ENCODE measurements around the gene STIL.
"Not testable (repeated sequence)": the region's sequence is repeated elsewhere in the genome, so short reads cannot be mapped to it uniquely, and the experiment has no call there.

The STIL gene

GRCh38 chr1:47313915-47314664 is at the start of gene STIL:
Gene STIL (minus strand): TSS chr1:47314147. CDS start chr1:47310319, 3,828 bp downstream.
- peak; percentile 100 for DNase-seq

DNA sequence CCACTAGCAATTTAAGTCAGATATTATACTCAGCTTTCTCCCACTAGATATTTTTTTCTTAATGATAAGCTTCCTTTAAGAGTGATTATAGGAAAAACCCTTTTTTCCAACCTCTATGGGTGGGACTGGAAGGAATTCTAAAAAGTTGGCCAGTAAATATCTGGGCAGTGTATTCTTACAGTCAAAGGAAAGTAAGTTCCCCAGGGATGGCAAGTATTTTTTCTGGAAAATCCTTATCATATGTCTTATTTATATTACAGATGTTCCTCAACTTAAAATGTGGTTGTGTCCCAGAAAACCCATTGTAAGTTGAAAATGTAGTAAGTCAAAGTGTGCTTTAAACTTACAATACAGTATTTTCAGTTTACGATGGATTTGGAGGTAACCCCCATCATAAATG is 48.9 kb upstream of the STIL start:
- no peak for DNase-seq

- no peak for DNase-seq
These were observed 47.4 kb upstream of the STIL start for GRCh38 chr1:47361380-47361779.

DNA sequence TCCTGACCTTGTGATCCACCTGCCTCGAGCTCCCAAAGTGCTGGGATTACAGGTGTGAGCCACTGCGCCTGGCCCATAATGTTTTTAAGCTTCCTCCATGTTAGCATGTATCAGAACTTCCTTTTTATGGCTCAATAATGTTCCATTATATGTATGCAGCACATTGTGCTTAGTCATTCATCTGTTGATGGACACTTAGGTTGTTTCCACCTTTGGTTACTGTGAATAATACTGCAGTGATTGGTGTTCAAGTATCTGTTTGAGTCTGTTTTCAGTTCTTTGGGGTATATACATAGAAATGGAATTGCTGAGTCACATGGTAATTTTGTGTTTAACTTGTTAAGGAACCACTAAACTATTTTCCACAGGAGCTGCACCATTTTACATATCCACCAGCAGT is 37.4 kb upstream of the STIL start:
- no peak for DNase-seq

DNA sequence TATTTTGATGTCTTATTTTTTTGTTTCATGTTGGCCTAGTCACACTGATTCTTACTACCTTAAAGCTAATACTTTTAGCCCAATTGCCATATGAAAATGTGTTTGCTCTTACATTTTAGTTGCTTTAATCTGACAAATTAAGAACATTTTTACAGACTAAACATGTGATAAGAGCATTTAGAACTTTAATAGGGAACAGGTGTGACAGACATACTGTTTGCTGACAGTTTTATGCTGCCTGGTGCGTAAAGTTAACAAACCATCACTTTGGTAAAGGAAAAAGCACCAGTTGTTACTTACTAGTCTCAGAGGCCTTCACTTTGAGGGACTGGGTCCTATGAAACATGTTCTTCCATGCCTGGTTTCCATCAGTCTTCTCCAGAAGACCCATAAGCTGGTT is 34.3 kb upstream of the STIL start:
- DNase-seq = no peak

DNA sequence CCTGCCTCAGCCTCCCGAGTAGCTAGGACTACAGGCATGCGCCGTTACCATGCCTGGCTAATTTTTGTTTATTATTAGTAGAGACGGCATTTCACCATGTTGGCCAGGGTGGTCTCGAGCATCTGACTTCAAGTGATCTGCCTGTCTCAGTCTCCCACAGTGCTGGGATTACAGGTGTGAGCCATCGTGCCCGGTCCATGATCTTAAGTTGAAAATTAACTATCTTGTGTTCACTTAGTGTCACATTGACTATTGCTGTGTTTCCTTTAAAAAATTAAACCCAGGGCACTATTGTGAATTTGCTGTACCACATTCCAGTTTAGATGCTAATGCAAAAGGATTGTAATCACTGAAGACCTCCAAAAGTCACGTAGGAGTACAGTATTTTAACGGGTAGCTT is 33.8 kb upstream of the STIL start:
- no peak for DNase-seq

DNA sequence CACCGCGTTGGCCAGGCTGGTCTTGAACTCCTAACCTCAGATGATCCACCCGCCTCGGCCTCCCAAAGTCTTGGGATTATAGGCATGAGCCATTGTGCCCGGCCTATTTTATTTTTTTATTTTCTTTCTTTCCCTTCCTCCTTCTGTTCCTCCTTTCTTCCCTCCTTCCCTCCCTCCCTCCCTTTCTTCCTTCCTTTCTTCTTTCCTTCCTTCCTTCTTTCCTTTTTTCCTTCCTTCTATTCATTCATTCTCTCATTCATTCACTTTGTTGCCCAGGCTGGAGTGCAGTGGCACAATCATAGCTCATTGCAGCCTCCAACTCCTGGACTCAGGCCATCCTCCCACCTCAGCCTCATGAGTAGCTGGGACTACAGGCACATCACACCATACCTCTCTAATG is 33.0 kb upstream of the STIL start:
- not testable (repeated sequence) for DNase-seq

- no peak for DNase-seq
These were observed 26.3 kb upstream of the STIL start for GRCh38 chr1:47340227-47340626.

DNA sequence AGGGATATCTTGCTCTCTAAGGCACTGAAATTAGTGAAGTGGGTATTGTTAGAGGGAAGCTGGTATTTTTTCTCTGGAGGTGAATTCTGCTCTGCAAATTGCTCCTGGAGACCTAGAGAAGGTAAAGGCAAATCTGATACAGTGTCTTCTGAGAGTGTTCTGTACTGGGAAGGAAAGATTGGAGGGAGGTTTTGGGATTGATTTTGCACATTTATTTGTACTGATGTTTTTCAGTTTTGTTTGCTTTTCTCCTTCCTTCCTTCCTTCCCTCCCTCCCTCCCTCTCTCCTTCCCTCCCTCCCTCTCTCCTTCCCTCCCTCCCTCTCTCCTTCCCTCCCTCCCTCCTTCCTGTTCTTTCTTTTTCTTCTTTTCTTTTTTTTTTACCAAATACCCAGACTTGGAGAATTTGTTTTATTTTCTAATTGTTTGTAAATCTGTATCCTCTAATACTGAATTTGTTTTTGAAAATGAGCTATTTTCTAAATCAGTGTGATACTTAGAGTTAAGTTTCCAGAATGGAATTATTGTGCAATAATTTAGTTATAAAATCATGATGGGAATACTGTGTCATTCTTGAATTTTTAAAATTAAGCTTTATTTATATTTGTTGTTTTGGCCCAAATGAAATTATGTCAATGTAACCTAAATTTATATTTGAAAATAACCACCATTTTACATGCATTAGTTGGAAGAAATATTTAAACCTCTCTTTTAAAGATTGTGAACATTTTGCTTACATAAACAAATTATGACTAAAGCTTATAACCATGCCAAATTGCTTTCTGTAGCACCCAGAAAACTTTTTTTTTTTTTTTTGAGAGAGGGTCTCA is 24.5 kb upstream of the STIL start:
- no peak for DNase-seq

- DNase-seq = no peak
These were observed 23.4 kb upstream of the STIL start for GRCh38 chr1:47337350-47337749.

- no peak for DNase-seq
These were observed 21.0 kb upstream of the STIL start for GRCh38 chr1:47334765-47335435.

DNA sequence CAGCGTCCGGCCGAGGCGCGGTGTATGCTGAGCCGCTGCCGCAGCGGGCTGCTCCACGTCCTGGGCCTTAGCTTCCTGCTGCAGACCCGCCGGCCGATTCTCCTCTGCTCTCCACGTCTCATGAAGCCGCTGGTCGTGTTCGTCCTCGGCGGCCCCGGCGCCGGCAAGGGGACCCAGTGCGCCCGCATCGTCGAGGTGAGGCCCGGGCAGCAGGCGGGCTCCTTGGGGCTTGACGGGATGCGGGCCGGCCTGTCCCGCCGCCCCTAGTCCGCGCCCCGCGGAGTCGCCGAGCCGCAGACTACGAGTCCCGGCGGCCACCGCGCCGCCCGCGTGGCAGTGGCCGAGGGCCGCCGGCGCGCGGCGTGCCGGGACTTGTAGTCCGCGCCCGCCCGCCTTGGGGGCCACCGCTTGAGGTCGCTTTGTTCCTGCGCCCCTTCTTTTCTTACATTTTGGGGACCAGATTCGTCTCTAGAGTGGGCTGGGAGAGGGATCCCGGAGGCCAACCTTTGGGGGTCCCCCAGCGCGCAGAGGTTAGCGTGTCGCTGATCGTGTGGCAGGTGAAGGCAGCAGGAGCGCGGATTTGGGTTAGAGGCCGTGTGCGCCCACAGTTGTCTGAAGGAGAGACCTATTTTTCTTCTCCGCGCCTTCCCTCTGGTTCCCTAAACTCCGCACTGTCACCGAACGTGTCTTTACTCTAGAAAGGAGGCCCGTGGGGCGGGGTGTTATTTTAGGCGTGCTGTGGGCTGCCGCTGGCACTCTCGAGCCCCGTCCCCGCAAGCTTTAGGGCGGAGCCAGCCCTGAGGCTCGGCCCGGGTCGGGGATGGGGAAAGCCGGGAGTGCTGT is 20.2 kb upstream of the STIL start:
- peak; percentile 87 for DNase-seq

DNA sequence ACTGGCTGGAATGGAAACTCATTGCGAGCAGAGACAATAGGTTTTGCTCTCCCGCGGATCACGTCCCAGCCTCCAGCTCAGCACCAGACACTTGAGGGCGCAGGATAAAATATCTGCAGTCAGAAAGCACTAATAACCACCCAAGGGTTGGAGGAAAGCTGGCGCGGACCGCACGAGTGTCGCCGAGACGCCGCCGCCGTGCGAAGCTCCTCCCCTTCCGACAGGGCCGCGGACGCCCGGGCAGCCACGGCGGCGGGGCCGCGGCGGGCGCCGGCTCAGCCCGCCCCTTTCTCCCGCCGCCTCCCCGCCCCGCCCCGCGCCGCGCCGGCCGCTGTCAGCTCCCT is 19.6 kb upstream of the STIL start, which contains the start of gene CMPK1:
TSS of gene CMPK1 (plus strand) at position 213 of the 344 bp plus-strand sequence. CDS start 156 bp downstream, outside the sequence.
- peak; percentile 80 for DNase-seq

- DNase-seq = no peak
These were observed 19.0 kb upstream of the STIL start for GRCh38 chr1:47332779-47333577.

DNA sequence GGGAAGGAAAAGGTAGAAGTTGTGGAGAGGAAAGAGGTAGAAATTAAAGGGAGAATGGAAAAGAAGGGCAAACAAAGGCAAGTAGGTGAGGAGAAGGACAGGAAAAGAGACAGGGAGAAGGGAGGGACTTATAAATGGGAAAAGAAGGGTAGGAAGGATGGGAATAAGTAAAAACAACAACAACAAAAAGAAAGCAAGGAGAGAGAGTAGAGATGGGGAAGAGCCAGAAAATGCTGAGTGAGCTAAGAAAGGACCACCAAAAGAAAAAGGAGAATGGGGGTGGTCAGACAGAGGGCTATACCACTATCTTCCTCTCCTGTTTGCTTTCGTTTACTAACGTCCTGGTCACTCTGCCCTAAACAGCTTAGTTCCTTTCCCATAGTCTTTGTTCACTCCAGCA is 17.9 kb upstream of the STIL start:
- DNase-seq = no peak

DNA sequence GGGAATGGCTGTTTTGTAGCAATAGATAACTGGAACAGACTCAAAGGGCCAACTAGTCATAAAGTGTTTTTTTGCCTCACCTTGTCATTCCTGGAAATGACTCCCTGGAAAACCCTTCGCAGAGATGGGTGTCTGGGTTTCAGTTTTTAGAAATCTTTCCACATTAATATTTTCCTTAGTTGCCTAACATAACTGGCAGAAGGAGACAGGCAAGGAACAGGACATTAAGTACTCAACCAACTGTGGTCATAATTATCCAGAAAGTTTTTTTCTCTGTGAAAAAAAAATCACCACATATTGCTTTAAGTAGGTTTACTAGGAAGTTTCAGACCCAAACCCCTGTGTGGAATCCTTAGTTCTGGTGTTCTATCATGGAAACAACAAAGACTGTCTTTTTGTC is 16.3 kb upstream of the STIL start:
- no peak for DNase-seq

GRCh38 chr1:47328992-47329391 is 15.0 kb upstream of the STIL start:
- no peak for DNase-seq

DNA sequence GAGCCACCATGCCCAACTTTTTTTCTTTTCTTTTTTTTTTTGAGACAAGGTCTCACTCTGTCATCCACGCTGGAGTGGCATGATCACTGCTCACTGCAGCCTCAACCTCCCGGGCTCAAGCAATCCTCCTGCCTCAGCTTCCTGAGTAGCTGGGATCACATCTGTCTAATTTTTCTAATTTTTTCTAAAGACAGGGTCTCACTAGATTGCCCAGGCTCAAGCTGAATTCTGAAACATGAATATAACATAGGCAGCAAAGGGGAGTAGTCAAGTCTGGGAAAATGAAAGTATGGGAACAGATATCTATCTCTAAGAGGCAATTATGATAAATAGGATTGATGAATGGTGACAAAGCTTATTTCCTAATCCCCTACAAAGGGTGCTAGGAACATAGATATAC is 12.3 kb upstream of the STIL start:
- DNase-seq = no peak

GRCh38 chr1:47325528-47325927 is 11.6 kb upstream of the STIL start:
- DNase-seq = no peak

- DNase-seq = peak; percentile 41
These were observed 10.7 kb upstream of the STIL start for GRCh38 chr1:47324682-47325081.

- no peak for DNase-seq
These were observed 9.7 kb upstream of the STIL start for GRCh38 chr1:47323599-47324031.

GRCh38 chr1:47319968-47320367 is 6.0 kb upstream of the STIL start:
- DNase-seq = not testable (repeated sequence)

Measured in NCI-H2171 (cell line).